IPS-18a (cell line): ENCODE measurements around the gene HYI.

Experiments
- H3K27ac ChIP-seq: one replicate; pipeline ENCODE4 v1.5.1; 2013; ENCODE audit warnings: low read length
- H3K27me3 ChIP-seq: one replicate; pipeline ENCODE4 v1.6.1; 2013; ENCODE audit warnings: mild to moderate bottlenecking, low read length; ENCODE audit not compliant: control insufficient read depth, insufficient read depth
- H3K36me3 ChIP-seq: one replicate; pipeline ENCODE4 v1.6.1; 2013; ENCODE audit warnings: low read depth, low read length; ENCODE audit not compliant: control insufficient read depth
- H3K4me1 ChIP-seq: one replicate; pipeline ENCODE4 v1.6.1; 2013; ENCODE audit warnings: low read depth, low read length; ENCODE audit not compliant: control insufficient read depth
- H3K4me3 ChIP-seq: one replicate; pipeline ENCODE4 v1.5.1; 2013; ENCODE audit warnings: low read length
- H3K9ac ChIP-seq: one replicate; pipeline ENCODE4 v1.6.1; 2013; ENCODE audit warnings: mild to moderate bottlenecking, low read length, moderate library complexity
- H3K9me3 ChIP-seq: one replicate; pipeline ENCODE4 v1.6.1; 2013; ENCODE audit warnings: low read depth, low read length; ENCODE audit not compliant: control insufficient read depth

The HYI gene

GRCh38 chr1:43404353-43404752 is 49.4 kb downstream of the HYI start:
- Histone ChIP-seq H3K9me3 (no peaks in the 10 kb centered on the region), H3K4me3 (no peak overlapping the region), H3K4me1 (no peaks in the 10 kb centered on the region), H3K9ac (no peak overlapping the region), H3K36me3 (peaks cover 9% of the 10 kb centered on the region), H3K27me3 (no peaks in the 10 kb centered on the region), H3K27ac (no peak overlapping the region)

GRCh38 chr1:43402089-43402865 is 51.5 kb downstream of the HYI start:
- Histone ChIP-seq H3K9ac (no peak overlapping the region), H3K4me1 (no peaks in the 10 kb centered on the region), H3K27ac (no peak overlapping the region), H3K9me3 (no peaks in the 10 kb centered on the region), H3K4me3 (no peak overlapping the region), H3K36me3 (peaks cover 9% of the 10 kb centered on the region), H3K27me3 (no peaks in the 10 kb centered on the region)
